GM21447 (cell line): ENCODE data around the gene SSTR3.

ENCODE experiments used
- ATAC-seq: cut with Tn5 transposase; IDR thresholded peaks from one replicate; pipeline ENCODE4 v1.9.1; 2021; ENCODE audit not compliant: unreplicated experiment

SSTR3 gene

DNA sequence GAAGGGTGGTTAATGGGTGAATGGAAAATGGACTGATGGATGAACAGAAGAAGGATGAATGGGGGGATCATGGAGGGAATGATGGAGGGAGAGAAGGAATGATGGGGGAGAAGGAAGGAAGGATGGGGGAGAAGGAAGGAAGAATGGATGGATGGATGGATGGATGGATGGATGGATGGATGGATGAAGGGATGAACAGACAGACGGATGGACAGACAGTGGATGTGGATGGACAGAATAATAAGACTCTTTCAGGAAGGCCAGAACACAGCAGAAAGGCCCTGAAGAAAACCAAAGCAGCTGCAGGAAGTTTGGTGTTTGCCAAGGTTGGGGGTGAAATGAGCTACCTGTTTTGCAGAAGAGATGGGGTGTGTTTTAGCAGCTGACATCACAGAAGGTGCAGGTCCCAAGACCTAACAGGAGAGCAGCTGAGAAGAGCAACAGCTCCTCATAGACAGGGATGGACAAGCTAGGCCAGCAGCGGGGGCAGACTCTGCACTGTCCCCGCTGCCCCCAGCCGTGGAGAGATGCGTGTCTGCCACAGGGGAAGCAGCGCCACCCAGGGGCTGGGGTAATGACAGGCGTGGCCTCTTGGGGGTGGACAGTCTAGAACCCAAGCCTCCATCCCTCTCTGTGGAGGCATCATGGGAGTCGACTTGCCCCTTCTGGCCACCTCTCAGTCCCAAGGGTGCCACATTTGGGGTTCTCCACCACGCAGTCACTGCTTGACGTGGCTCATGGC lies 42.2 kb downstream of the SSTR3 start:
- no peak for ATAC-seq

DNA sequence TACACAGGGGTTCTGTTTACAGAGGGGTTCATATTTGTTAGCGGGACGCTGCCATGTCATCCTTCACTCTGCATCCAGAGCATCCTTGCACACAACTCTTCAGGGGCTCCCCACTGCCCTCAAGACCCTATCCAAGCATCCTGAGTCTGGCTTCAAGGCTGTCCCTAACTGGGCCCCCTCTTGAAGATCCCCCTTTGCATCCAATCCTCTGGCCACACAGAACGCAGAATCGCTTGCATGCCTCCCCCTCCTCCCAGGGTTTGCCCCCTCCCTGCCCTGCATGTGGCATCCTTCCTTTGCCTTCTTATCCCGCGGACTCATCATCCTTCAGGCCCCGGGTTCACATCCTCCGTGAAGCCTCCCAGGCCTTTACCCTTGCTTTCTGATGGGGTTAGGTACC lies 42.9 kb downstream of the SSTR3 start:
- ATAC-seq = no peak

DNA sequence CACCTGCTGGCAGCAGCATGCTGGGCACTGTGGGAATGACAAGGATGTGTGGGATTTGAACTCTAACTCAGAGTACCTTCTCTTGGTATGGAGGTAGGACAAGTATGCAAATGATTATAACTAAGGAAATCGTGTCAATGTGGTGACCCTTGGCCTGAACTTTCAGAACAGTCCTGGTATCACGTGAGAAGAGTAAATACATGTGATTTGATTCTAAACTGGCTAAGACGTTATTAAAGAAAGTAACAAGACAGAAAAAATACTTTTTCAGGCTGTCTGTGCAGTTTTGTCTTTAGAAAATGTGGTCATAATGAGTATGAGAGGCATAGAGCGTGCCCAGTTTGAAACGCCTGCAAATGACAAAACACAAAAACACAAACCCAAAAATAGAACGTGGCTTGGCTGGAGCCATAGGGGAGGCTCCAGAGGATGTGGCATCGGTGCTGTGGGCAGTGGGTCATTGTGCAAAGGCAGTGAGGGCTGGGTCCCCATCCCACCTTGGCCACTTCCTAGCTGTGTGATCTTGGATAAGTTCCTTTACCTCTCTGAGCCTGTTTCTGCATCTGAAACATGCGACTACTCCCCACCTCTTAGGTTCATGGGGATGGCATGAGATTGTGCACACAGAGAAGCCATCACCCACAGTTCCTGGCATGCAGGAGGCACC lies 44.2 kb downstream of the SSTR3 start:
- ATAC-seq = no peak

DNA sequence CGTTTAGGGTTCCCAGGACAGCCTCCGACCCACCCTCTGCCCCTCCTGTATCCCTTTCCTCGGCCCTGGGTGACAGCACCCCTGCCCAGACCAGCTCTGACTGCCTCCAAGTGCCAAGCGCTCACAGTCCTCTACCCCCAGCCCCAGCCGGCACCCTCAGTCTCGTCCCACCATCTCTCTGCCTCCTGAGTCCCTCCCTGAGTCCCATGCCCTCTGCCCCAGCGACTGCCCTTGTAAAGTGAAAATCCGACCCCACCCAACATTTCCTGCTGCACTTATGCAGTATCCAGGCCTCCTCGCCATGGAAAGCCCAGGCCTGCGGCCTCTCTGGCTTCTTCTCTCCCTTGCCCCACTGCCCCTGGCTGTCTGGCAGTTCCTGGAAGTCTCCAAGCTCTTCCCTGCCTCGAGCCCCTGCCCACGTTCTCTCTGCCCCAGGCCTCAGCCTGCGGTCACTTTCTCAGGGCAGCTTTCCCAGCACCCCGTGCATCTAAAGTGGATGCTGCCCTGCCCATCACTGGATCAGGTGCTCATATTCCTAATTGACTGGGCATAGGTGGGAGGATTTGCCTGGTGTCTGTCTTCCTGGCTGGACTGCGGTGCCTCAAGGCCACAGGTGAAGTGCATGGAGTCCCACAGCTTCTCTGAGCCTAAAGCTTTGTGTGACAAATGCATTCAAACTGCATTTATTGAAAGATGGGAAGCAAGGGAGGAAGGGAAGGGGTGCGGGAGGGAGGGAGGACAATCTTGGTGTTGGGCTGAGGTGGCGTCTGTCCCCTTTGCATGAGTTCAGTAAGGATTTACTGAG lies 44.9 kb downstream of the SSTR3 start:
- ATAC-seq = no peak

DNA sequence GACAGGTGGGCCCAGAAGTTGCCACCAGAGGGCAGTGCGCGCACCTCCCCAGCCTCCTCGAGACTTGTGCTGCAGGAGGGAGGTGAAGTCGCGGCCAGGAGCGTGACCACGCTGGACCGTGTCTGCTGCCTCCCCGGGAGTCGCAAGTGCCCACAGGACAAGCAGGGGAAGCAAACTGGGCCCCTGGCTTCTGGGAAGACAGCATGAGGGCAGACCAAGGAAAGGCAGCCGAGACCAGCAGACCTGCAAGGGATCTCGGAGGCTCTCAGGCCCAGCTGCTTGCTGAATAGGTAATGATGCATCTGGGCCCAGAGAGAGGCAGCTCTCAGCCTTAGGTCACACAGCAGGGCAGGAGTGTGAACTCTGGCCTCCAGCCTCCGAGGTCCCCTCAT lies 45.6 kb downstream of the SSTR3 start:
- ATAC-seq = no peak

DNA sequence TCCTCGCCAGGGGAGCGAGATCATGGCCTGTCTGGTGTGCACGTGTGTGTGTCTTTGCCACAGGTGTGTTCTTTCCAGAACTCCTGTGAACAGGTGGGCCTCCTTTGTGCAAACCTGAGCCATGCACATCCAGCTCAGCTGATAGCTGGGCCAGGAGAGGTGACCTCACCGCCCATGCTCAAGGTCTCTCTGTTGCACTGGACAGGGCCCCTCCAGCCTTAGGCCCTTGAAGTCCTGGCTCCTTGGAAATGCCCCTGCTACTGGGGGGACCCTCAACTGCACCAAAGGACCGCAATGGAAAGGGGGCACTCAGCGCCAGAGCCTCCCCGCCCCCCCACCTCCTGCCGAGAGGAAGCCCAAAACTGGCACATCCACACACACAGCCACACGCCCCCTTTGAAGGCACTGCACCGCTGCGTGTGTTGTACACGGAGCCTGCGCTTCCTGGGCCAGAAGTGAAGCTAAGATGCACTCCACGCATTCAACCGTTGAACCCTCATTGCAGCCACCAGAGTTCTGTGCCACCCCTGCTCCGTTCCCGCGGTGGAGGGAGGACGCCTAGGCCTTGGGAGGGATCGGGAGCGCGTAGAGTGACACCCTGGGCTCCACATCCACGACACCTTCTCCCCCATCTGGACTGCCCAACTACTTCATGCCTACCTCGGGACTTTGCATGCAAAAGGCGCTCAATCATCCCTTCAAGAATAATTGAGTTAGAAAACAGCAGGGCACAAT lies 46.2 kb downstream of the SSTR3 start:
- no peak for ATAC-seq

DNA sequence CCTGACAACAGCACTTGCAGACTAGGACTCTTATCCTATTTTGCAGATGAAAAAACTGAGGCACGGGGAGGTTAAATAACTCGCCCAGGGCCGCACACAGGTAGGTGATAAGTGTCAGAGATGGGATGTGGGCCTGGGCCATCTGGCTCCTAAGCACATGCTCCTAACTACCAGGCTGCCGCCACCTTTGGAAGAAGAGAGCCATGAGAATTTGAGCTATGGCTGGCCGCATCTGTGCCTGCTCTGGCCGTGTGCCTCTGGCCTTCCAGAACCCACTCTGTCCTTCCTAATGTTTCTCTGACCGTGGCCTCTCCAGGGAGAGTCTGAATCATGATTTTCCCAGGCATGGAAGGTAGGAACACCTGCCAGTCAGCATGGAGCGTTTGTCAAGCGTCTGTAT lies 47.2 kb downstream of the SSTR3 start:
- no peak for ATAC-seq

DNA sequence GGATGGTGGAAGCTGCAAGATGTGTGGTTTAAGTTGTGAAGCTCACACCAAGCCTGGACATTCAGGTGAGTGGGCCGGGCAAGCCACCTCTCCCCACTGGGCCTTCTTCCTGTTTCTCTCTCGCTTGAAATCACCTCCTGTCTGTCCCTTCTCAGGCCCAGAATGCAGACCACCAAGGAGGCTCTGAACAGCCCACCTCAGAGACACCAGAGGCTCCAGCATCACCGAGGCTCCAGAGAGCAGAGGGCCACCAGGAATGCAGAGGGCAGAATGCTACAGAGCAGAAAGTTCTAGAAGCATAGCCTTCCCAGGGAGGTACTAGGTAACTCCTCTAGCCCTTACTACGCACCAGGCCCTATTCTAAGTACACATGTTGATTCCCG lies 47.8 kb downstream of the SSTR3 start:
- ATAC-seq = no peak

DNA sequence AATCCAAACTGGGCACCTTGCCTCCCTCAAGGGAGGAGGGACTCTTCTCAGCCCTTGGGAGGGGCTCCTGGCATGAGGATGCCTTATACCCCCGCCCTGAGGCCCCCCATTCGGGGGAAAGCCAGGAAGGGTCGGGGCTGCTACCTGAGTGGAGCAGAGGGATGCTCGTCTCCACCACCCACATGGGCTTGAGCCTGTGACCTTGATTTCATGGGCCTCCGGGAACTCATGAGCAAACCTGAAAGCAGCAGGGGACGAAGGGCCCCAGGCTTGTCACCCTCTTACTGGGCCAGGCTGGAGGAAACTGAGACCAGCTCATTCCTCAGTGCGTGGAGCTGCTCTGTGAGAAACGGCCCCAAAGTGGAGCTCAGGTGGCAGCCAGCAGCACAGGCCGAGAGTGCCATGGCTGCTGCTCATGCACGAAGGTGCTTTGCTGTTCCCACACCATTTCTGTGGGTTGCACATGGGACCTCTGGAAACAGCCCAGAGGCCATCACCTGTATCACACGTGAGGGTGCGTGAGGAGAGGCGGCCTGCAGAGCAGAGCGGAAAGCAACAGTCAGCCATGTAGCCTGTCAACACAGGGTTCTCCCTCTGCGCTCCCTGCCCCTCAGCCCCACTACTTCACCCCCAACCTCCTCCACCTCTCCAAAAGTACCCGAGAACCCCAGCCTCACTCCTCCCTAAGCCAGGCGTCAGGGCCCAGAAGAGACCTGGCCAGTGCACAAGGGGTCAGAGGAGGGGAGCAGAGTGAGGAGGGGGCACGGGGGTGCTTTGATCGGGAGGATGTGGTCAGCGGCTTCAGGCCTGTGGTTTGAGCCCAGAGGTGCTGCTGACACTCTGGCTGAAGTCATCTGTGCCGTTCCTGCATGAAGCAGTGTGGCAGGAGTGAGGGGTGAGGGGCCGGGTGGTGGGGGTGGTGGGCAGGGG lies 48.4 kb downstream of the SSTR3 start:
- peak; percentile 39 for ATAC-seq

DNA sequence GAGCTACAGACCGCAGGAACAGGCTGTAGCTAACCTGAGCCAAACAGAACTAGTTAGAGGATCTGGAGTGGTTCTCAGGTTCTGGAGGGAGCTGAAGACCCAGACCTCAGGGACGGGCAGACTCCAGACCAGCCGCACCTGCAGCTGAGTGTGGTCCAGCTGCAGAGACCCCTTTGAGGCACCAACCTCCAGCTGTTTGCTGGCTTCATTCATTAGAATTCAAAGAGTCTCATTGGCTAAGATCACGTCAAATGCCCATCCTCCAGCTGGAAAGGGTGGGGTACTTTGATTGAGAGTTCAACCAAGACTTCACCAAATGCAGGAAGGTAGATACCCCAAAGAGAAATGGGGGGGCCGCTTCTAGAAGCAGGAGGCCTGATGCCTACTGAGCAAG lies 49.2 kb downstream of the SSTR3 start:
- ATAC-seq = no peak

DNA sequence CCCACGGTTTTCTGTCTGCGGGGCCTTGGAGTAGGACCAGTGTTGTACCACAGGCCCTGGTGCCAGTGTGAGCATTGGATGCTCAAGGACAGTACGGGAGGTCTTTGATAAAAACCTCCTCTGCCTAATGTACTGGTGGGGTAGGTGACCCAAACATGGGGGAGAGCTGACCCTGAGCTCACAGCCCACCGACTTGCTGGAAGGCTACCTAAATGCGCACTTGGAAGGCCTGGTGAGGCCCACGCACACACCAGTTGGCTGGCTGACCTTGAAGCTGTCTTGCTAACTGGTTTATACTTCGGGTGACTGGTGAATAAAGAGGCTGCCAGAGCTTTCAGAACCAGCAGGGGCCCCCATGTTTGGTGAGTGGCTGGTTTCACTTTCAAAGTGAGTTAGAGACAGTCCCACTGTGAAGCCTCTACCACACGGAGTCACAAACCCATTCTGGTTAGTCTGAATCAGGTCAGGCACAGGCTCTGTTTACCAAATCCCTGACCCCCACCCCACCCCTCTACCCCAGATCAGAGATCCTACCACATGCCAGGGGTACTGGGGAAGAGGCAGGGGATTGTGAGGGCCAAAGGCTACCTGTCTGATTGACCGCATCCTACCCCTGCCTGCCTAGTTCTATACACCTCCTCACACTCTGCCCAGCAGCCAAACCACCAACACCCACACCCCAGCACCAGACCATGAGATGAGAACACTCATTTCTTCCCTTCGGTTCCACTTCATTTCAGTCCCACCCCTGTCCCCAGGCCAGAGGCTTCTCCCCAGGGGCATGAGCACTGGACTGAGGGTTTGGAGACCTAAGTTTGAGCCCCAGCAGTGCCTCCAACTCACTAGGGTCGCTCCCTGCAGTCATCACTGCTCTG lies 49.8 kb downstream of the SSTR3 start:
- peak; percentile 54 for ATAC-seq

DNA sequence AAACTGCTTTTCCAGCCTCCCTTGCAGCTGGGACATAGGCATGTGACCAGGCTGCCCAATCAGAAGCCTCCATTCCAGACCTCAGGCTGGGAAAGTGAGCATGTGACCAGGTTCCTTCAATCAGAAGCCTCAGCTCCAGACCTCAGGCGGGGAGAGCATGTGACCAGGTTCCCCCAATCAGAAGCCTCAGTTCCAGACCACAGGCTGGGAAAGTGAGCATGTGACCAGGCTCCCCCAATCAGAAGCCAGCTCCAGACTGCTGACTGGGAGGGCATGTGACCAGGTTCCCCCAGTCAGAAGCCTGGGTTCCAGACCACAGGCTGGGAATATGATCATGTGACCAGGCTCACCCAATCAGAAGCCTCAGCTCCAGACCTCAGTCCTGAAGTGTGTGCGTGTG lies 50.8 kb downstream of the SSTR3 start:
- ATAC-seq = no peak

DNA sequence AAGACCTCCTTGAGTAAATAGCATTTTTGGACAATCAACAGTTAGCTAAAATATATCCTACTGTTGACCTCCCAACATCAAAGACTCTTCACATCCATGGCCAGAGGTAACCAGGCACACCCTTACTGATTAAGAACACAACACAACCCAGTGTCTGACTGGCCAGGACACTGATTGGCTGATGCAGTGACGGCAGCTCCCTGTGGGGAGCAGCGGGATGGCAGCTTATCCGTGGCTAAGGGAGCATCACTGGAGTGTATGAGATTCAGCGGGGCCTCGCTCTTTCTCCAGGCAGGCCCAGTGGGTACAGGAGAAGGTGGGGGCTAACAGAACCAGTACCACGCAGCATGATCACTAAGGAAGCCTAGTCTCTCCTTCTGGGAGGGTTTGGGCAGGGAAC lies 52.2 kb downstream of the SSTR3 start:
- ATAC-seq = no peak

DNA sequence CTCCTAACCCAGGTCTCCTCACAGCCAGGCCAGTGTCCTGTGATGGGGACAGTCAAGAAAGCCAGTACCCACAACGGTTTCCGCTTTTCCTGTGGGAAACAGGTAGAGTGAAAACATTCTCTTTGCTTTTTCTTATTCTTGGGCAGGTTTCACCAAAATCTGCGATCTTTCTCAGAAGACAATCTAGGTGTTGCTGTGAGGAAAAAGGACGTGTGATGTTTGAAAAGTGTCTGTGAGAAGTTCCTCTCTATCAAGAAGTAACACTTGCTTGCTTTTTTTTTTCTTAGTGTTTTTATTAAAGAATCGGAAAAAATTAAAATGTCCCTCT lies 53.4 kb downstream of the SSTR3 start:
- ATAC-seq = no peak

DNA sequence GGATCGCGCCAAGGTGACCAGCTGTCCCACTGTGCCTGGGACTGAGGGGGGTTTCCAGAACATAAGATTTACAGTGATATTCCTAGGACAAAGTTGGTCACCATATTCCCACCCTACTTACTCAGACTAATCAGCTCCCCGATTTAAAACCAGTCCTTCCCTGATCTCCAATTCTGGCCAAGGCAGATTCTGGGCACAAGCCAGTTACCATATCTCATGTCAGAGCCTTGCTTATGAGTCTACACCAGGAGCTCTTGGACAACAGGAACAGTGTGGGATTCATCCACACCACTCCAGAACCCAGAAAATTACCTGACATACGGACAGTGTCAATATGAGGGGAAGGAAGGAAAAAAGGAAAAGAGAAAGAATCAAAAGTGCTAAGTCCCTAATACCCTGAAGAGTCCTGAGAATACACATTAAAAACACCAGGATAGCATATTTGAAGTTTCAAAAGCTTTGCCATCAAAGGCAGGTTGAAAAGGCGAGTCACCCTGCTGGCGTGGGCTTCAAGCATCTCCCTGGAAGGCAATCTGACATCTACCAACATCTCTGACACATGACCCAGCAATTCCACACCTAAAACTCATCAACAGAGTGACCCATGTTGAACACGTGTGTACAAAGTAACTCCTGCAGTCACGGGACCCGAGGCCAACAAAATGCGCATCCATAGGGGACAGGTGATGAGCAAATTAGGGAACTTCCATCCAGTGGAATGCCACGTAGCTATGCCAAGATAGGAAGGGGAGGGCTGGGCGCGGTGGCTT lies 54.6 kb downstream of the SSTR3 start:
- ATAC-seq = no peak

DNA sequence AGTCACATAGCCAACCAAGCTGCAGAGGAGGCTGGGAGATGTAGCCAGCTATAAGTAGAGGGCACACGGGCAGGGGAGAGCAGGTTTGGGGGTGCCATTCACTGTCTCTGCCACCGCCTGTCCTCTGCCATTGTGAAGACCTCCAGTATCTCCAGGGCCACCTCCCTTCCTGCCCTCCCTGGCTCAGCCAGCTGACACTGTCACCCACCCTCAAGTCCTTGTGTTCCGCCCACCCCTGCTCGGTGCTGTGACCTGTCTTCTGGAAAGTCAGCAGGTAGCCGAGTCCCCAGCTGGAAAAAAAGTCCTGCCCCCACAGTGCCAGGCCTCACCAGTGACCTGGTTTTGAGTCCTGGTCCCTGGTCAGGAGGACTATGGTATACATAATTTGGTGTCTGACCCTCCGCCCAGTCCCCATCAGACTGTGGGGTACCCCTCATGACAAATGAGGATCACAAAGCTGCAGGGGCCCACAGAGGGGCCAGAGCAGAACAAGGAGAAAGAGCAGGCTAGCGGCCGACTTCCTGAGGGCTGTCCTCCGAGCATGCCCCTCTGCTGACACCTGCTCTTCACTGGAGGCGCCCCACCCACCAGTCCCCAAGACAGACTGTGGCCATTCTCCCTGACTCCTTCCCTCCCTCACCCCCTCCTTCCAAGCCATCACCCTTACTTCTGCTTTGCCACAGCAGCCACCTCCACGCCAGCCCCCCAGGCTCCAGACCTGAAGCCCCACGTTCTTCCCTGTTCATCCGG lies 55.4 kb downstream of the SSTR3 start:
- no peak for ATAC-seq

DNA sequence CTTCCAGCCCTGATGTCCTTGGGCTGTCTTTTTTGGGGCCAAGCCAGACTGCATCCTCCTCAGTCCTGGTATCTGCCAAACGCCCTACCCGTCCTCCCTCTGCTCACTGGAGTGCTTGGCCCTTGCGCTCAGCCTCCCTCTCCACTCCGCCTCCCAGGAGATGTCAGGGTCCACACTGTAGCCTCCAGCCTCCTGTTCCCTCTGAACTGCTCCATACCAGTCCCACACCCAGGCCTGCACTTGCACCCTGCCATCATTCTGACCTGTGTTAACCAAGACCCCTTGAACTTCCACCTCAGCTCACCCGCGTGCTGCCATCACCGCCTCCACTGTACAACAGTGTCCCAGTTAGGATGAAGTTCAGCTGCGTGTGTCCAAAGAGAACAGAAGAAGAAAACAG lies 56.3 kb downstream of the SSTR3 start:
- no peak for ATAC-seq
